Adrenal gland (tissue), 5 donors: ENCODE measurements around the gene TMEM221.

Experiments
- POLR2A ChIP-seq, 2 donors: fragments of 450-650 bp; IDR thresholded peaks; one replicate each; pipeline ENCODE4 v1.6.1; 2017; ENCODE audit warnings: antibody characterized with exemption in 2 of 2, mild to moderate bottlenecking in 2 of 2, moderate library complexity in 1 of 2
- TF ChIP-seq, protein P1 (sequence below), 6 experiments: fragments of 450-650 bp in 4 of 6; fragments of 200-600 bp in 2 of 6; sonication (generic) in 1 of 6; IDR thresholded peaks; 1 replicate in 5 of 6; 2 replicates in 1 of 6; pipeline versions ENCODE4 v1.5.1 to v1.8.0; 2016 to 2021; ENCODE audit warnings: antibody characterized with exemption in 6 of 6, mild to moderate bottlenecking in 2 of 6, moderate library complexity in 1 of 6
- donor health status: DM: no; HTN: no; CAD: no.

GRCh38 chr19:17419154-17419620 is 29.3 kb downstream of the TMEM221 start:
- no peak for TF ChIP-seq POLR2A (IDR thresholded peaks at IDR 0.05)
- TF ChIP-seq, protein P1, sequence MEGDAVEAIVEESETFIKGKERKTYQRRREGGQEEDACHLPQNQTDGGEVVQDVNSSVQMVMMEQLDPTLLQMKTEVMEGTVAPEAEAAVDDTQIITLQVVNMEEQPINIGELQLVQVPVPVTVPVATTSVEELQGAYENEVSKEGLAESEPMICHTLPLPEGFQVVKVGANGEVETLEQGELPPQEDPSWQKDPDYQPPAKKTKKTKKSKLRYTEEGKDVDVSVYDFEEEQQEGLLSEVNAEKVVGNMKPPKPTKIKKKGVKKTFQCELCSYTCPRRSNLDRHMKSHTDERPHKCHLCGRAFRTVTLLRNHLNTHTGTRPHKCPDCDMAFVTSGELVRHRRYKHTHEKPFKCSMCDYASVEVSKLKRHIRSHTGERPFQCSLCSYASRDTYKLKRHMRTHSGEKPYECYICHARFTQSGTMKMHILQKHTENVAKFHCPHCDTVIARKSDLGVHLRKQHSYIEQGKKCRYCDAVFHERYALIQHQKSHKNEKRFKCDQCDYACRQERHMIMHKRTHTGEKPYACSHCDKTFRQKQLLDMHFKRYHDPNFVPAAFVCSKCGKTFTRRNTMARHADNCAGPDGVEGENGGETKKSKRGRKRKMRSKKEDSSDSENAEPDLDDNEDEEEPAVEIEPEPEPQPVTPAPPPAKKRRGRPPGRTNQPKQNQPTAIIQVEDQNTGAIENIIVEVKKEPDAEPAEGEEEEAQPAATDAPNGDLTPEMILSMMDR (IDR thresholded peaks at IDR 0.05) = no peak
